HepG2 (cell line): ENCODE results near the gene SLCO2A1. TPM values are rescaled to one million over a fixed set of nuclear protein-coding genes. Genes with fewer than 3 reads are reported as not detected.

Experiments
- ATAC-seq: fragments of 200-7000 bp; cut with Tn5 transposase; 3 replicates; pipeline ENCODE4 v1.9.1; 2020; ENCODE audit warnings: mild to moderate bottlenecking, moderate library complexity
- BruUV-seq: library from RNA; stranded (reverse); fragments of 400-500 nt; replicated peaks from 2 replicates; lab custom pipeline; 2021; lab: Mats Ljungman, UMichigan
- CTCF ChIA-PET: fragments of 300-600 bp; formaldehyde crosslinking; extraction: SDS; loops from one replicate; lab custom pipeline; 2021; ENCODE audit warnings: low total read pairs, inconsistent platforms, low intra/inter-chr PET ratio; lab: Yijun Ruan, JAX
- POLR2A ChIA-PET: fragments of 350-600 bp; sonication (Branson Sonifier 250); formaldehyde crosslinking; loops from one replicate; lab custom pipeline; 2020; ENCODE audit warnings: antibody characterized with exemption, inconsistent platforms; lab: Yijun Ruan, JAX
- DNase-seq: peaks from one replicate; pipeline ENCODE4 v3.0.0-alpha.2; 2015; ENCODE audit warnings: low spot score
- FAIRE-seq: peaks from 3 replicates; lab custom pipeline; 2011; peaks lifted over from hg19 to GRCh38; lab: Jason Lieb, UNC
- H2AFZ ChIP-seq: one replicate; pipeline ENCODE4 v1.6.1; 2011; ENCODE audit warnings: low read length, inconsistent platforms
- H3K27ac ChIP-seq: fragments of 300-600 bp; 3 replicates; pipeline ENCODE4 v1.8.0; 2011; ENCODE audit warnings: mixed run types, mild to moderate bottlenecking, mixed read lengths, low read length, inconsistent platforms; ENCODE audit not compliant: insufficient read depth; ENCODE audit errors: extremely low read length
- H3K27me3 ChIP-seq, 2 experiments: fragments of 200-600 bp in 1 of 2; 2 replicates in 1 of 2; 3 replicates in 1 of 2; pipeline versions ENCODE4 v1.6.0 to v1.8.0; 2011; ENCODE audit warnings: low read length in 2 of 2, mild to moderate bottlenecking in 2 of 2, moderate library complexity in 2 of 2, inconsistent platforms in 1 of 2; ENCODE audit not compliant: insufficient read depth in 2 of 2, control insufficient read depth in 1 of 2
- H3K36me3 ChIP-seq, 2 experiments: fragments of 200-600 bp in 1 of 2; replicated peaks in 1 of 2; 2 replicates in 1 of 2; 3 replicates in 1 of 2; pipeline versions ENCODE4 v1.5.1 to v1.8.0; 2011; ENCODE audit warnings: low read length in 2 of 2, inconsistent platforms in 1 of 2; ENCODE audit not compliant: insufficient read depth in 2 of 2, control insufficient read depth in 1 of 2
- H3K4me1 ChIP-seq: 2 replicates; pipeline ENCODE4 v1.5.1; 2012; ENCODE audit warnings: low read length, inconsistent platforms; ENCODE audit not compliant: insufficient read depth
- H3K4me2 ChIP-seq: 2 replicates; pipeline ENCODE4 v1.6.0; 2011; ENCODE audit warnings: low read depth, low read length, inconsistent platforms
- H3K4me3 ChIP-seq, 3 experiments: fragments of 200-600 bp in 1 of 3; sonication (generic), shearing (Covaris generic) in 1 of 3; replicated peaks in 1 of 3; 2 replicates each; pipeline ENCODE4 v1.5.1; 2011 to 2016; ENCODE audit warnings: low read length in 3 of 3, inconsistent platforms in 2 of 3, low read depth in 2 of 3, mild to moderate bottlenecking in 2 of 3, control low read depth in 1 of 3, mixed read lengths in 1 of 3; ENCODE audit not compliant: insufficient read depth in 1 of 3
- H3K79me2 ChIP-seq: one replicate; pipeline ENCODE4 v1.6.1; 2011; ENCODE audit warnings: low read length, inconsistent platforms; ENCODE audit not compliant: insufficient read depth
- H3K9ac ChIP-seq: 2 replicates; pipeline ENCODE4 v1.6.0; 2011; ENCODE audit warnings: mild to moderate bottlenecking, low read depth, low read length, inconsistent platforms; ENCODE audit not compliant: insufficient read depth
- H3K9me3 ChIP-seq: 2 replicates; pipeline ENCODE4 v1.5.1; 2012; ENCODE audit warnings: mild to moderate bottlenecking, low read length
- H4K20me1 ChIP-seq: 2 replicates; pipeline ENCODE4 v1.6.0; 2011; ENCODE audit warnings: inconsistent platforms, mild to moderate bottlenecking, low read length, moderate library complexity; ENCODE audit not compliant: insufficient read depth
- ESRRA ChIP-seq: sonication (generic); formaldehyde crosslinking; IDR thresholded peaks from 2 replicates; pipeline ENCODE4 v1.5.1; 2020; ENCODE audit warnings: mild to moderate bottlenecking, low read depth, missing genetic modification reagents
- HDAC6 ChIP-seq: fragments of 200-600 bp; sonication (generic); IDR thresholded peaks from 2 replicates; pipeline ENCODE4 v1.7.0; 2017; ENCODE audit warnings: mild to moderate bottlenecking, antibody characterized with exemption, low read length, low read depth
- HMGA1 ChIP-seq: sonication (generic); formaldehyde crosslinking; conservative IDR thresholded peaks from 2 replicates; pipeline ENCODE4 v1.4.0; 2020; ENCODE audit warnings: missing genetic modification reagents
- ISL2 ChIP-seq: sonication (generic); formaldehyde crosslinking; IDR thresholded peaks from 2 replicates; pipeline ENCODE4 v1.5.0; 2020; ENCODE audit warnings: missing genetic modification reagents
- KDM4B ChIP-seq: sonication (generic); formaldehyde crosslinking; IDR thresholded peaks from 2 replicates; pipeline ENCODE4 v1.4.0; 2020; ENCODE audit warnings: missing genetic modification reagents
- MED13 ChIP-seq: sonication (generic); formaldehyde crosslinking; IDR thresholded peaks from 2 replicates; pipeline ENCODE4 v1.5.0; 2020; ENCODE audit warnings: missing genetic modification reagents
- MLLT10 ChIP-seq: sonication (generic); formaldehyde crosslinking; IDR thresholded peaks from 2 replicates; pipeline ENCODE4 v1.4.0; 2020; ENCODE audit warnings: missing genetic modification reagents
- NAIF1 ChIP-seq: sonication (generic); formaldehyde crosslinking; IDR thresholded peaks from 2 replicates; pipeline ENCODE4 v1.5.0; 2020; ENCODE audit warnings: mild to moderate bottlenecking, missing genetic modification reagents, borderline replicate concordance
- RARG ChIP-seq: sonication (generic); formaldehyde crosslinking; IDR thresholded peaks from 2 replicates; pipeline ENCODE4 v1.4.0; 2020; ENCODE audit warnings: low read depth, mild to moderate bottlenecking, missing genetic modification reagents
- RBM22 ChIP-seq: fragments of 200-400 bp; formaldehyde crosslinking; optimal IDR thresholded peaks from 2 replicates; pipeline ENCODE3; 2017; ENCODE audit warnings: mild to moderate bottlenecking, low read length, moderate library complexity
- RBM39 ChIP-seq: fragments of 200-400 bp; formaldehyde crosslinking; IDR thresholded peaks from one replicate; pipeline ENCODE4 v1.6.1; 2018; ENCODE audit warnings: antibody characterized with exemption, mild to moderate bottlenecking, low read depth, low read length; ENCODE audit not compliant: poor library complexity, severe bottlenecking
- RFX1 ChIP-seq: fragments of 450-650 bp; IDR thresholded peaks from 2 replicates; pipeline ENCODE4 v1.6.1; 2017
- RXRB ChIP-seq: IDR thresholded peaks from 2 replicates; pipeline ENCODE4 v1.6.1; 2016; ENCODE audit warnings: borderline replicate concordance, missing genetic modification reagents, missing compliant biosample characterization
- SPEN ChIP-seq: sonication (generic); formaldehyde crosslinking; IDR thresholded peaks from 2 replicates; pipeline ENCODE4 v1.5.1; 2020; ENCODE audit warnings: low read depth, mild to moderate bottlenecking, missing genetic modification reagents
- TCF7 ChIP-seq: sonication (generic); IDR thresholded peaks from 2 replicates; pipeline ENCODE4 v1.6.1; 2016; ENCODE audit warnings: antibody characterized with exemption, low read depth
- ZFP62 ChIP-seq: sonication (generic); formaldehyde crosslinking; IDR thresholded peaks from 2 replicates; pipeline ENCODE4 v1.4.0; 2020; ENCODE audit warnings: missing genetic modification reagents
- ZNF230 ChIP-seq: sonication (generic); formaldehyde crosslinking; IDR thresholded peaks from 2 replicates; pipeline ENCODE4 v1.4.0; 2020; ENCODE audit warnings: mild to moderate bottlenecking, missing genetic modification reagents
- ZNF282 ChIP-seq: fragments of 450-650 bp; IDR thresholded peaks from 2 replicates; pipeline ENCODE4 v1.6.1; 2018; ENCODE audit not compliant: partially characterized antibody
- ZNF549 ChIP-seq: sonication (generic); formaldehyde crosslinking; IDR thresholded peaks from 2 replicates; pipeline ENCODE4 v1.5.0; 2020; ENCODE audit warnings: missing genetic modification reagents
- ZNF777 ChIP-seq: sonication (generic); formaldehyde crosslinking; IDR thresholded peaks from 2 replicates; pipeline ENCODE4 v1.4.0; 2020; ENCODE audit warnings: missing genetic modification reagents
- ZNF790 ChIP-seq: sonication (generic); formaldehyde crosslinking; IDR thresholded peaks from 2 replicates; pipeline ENCODE4 v1.8.0; 2022; ENCODE audit warnings: missing genetic modification reagents, mild to moderate bottlenecking, borderline replicate concordance
- ZNF878 ChIP-seq: sonication (generic); formaldehyde crosslinking; IDR thresholded peaks from 2 replicates; pipeline ENCODE4 v1.8.1; 2023; ENCODE audit warnings: mild to moderate bottlenecking, missing genetic modification reagents, moderate library complexity
- WGBS: methylation state at CpG from one replicate; pipeline ENCODE4 v1.1.6; 2017; ENCODE audit warnings: low lambda C conversion rate; 5-methylcytosine and 5-hydroxymethylcytosine counted together
- in situ Hi-C: cut with HindIII; loops from 2 replicates; pipeline ENCODE4 v1.10.0; 2017; ENCODE audit warnings: low pct_unique_long_range_greater_than_20kb; ENCODE audit not compliant: extremely low pct_ligation_motif_present
- intact Hi-C: fragments of 100-400 bp; cut with micrococcal nuclease; formaldehyde crosslinking; loops from one replicate; pipeline ENCODE4 v1.10.0; 2022; ENCODE audit not compliant: unreplicated experiment
- polyA plus RNA-seq, 8 experiments: library from polyadenylated mRNA; depleted of rRNA in 3 of 8; stranded (reverse) in 7 of 8; unstranded in 1 of 8; fragments of >200 nt; fragmentation: Illumina TruSeq in 4 of 8; extraction: Trizol in 4 of 8; gene quantifications; 2 replicates each; pipeline versions ENCODE4 v1.2.1 to v1.2.3, GENCODE V29; 2011 to 2016; ENCODE audit warnings: low read depth in 4 of 8, missing spikeins in 1 of 8, mixed read lengths in 1 of 8; ENCODE audit not compliant: insufficient read depth in 1 of 8
- total RNA-seq, 5 experiments: library from RNA; depleted of rRNA; stranded (reverse); fragments of >200 nt; fragmentation: Illumina TruSeq; extraction: Trizol; gene quantifications; 2 replicates each; pipeline ENCODE4 v1.2.3, GENCODE V29; 2016; ENCODE audit warnings: low read depth in 1 of 5
- TF ChIP-seq, protein P1 (sequence below): sonication (generic); formaldehyde crosslinking; IDR thresholded peaks from 2 replicates; pipeline ENCODE4 v1.5.0; 2020; ENCODE audit warnings: missing genetic modification reagents, mild to moderate bottlenecking, borderline replicate concordance

The SLCO2A1 gene
- total and polyA plus RNA-seq, 2 of the 13 experiments (the other 11 are each of a cell fraction or from before 2014, with no cell fraction given), result 0.04 TPM; not detected in 1

DNA sequence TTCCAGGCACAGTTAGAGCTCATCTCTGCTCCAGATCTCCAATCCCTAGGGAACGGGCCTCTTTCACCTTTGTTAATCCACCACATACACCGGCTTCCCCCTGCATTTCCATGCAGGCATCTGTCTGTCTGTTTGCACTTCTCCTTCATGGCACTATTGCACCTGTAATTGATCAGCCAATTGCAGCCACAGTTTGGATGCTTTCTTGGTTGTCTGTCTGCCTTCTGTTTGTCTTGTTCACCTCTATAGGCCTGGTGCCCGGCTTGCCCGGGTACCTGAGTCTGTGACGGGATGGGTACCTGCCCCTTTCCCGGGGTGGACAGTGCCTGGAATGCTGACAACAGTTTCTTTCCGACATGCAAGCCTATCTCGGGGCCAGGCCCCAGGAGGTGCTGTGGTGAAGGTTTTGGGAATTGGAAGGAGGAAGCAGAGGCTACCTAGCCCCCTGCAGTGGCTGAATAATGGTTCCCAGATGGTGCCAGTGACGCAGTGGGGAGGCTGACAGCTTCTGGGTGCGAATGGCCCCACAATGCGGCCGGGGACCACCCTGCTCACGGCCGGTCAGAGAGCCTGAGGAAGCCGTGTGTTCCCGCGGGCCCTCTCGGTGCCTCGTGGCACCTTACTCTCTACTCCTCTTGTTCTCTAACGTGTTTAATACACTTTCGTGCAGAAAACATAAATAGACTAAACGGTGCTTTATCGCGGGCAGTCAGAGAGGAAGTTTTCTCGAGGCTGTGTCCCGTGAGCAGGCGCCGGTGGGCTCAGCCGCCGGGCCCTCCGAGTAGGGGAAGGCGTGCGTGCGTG lies 102.8 kb downstream of the SLCO2A1 start:
- peak; percentile 66 for ATAC-seq
- no peak for FAIRE-seq
- peak overlapping the region; percentile 42 to 72 (median 51); a peak in 5 of 6 replicates for H3K4me3 ChIP-seq
- H3K9ac ChIP-seq, result no peak overlapping the region
- intact Hi-C loops, result loop anchor here (1.0 kb wide), 1 partner anchor 108 kb away; no protein-coding TSS in a partner anchor
- H4K20me1 ChIP-seq, result no peaks in the 10 kb centered on the region
- H2AFZ ChIP-seq, result peak overlapping the region; percentile 4
- peak overlapping the region; percentile 70 for H3K4me2 ChIP-seq
- no peaks in the 10 kb centered on the region for H3K9me3 ChIP-seq
- POLR2A ChIA-PET, result no interaction called here
- peaks cover 11% of the 10 kb centered on the region for H3K4me1 ChIP-seq
- WGBS, result 13% methylated on average over 19 of the region's 34 CpGs
- H3K36me3 ChIP-seq, result no peaks in the 10 kb centered on the region
- in situ Hi-C loops, result no loop called here
- CTCF ChIA-PET, result interaction anchor here (1.8 kb wide), 1 partner anchor 108 kb away, joined by 9 read pairs; no protein-coding TSS in a partner anchor
- H3K27ac ChIP-seq, result no peak overlapping the region
- BruUV-seq, result no TSS peak
- no peaks in the 10 kb centered on the region for H3K79me2 ChIP-seq
- H3K27me3 ChIP-seq, result peaks cover 1 to 42% of the 10 kb centered on the region in 2 experiments; a peak in 4 of 5 replicates
- no peak for DNase-seq
- no peak for TF ChIP-seq ESRRA (CRISPR knock-in tag)
- TF ChIP-seq HDAC6, result no peak
- TF ChIP-seq, protein P1, sequence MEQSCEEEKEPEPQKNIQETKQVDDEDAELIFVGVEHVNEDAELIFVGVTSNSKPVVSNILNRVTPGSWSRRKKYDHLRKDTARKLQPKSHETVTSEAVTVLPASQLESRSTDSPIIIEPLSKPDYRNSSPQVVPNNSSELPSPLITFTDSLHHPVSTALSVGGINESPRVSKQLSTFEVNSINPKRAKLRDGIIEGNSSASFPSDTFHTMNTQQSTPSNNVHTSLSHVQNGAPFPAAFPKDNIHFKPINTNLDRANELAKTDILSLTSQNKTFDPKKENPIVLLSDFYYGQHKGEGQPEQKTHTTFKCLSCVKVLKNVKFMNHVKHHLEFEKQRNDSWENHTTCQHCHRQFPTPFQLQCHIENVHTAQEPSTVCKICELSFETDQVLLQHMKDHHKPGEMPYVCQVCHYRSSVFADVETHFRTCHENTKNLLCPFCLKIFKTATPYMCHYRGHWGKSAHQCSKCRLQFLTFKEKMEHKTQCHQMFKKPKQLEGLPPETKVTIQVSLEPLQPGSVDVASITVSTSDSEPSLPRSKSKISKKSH, result 0 out of 2 replicates have a peak, but pooled peaks have one; percentile 54
- TF ChIP-seq KDM4B (CRISPR knock-in tag), result no peak
- no peak for TF ChIP-seq ZFP62 (CRISPR knock-in tag)
- 0 out of 2 replicates have a peak, but pooled peaks have one; percentile 45 for TF ChIP-seq ZNF777
- no peak for TF ChIP-seq MED13 (CRISPR knock-in tag)
- TF ChIP-seq HMGA1, result no peak
- TF ChIP-seq RFX1, result no peak
- no peak for TF ChIP-seq ZNF282
- no peak for TF ChIP-seq TCF7
- TF ChIP-seq ZNF878, result no peak
- TF ChIP-seq ISL2 (CRISPR knock-in tag), result no peak
- TF ChIP-seq RARG (CRISPR knock-in tag), result no peak
- TF ChIP-seq MLLT10 (CRISPR knock-in tag), result no peak
- no peak for TF ChIP-seq ZNF790
- TF ChIP-seq RBM22, result no peak
- TF ChIP-seq SPEN (CRISPR knock-in tag), result no peak
- TF ChIP-seq ZNF549 (CRISPR knock-in tag), result no peak
- TF ChIP-seq NAIF1 (CRISPR knock-in tag), result no peak
- TF ChIP-seq ZNF230, result no peak
- TF ChIP-seq RBM39, result no peak
- no peak for TF ChIP-seq RXRB (CRISPR knock-in tag)
